H7 (cell line): ENCODE measurements around the gene UBA5. TPM values are rescaled to one million over a fixed set of nuclear protein-coding genes. Genes with fewer than 3 reads are reported as not detected.
A peak's percentile ranks its signal among the peaks of the same experiment; 100 is the strongest.

ENCODE experiments used
- DNase-seq: peaks from one replicate; pipeline ENCODE4 v3.0.0; 2012
- H3K27me3 ChIP-seq: 2 replicates; pipeline ENCODE4 v1.6.0; 2011; ENCODE audit warnings: mild to moderate bottlenecking, low read length; ENCODE audit not compliant: control insufficient read depth, insufficient read depth
- H3K36me3 ChIP-seq: replicated peaks from 2 replicates; pipeline ENCODE4 v1.5.1; 2011; ENCODE audit warnings: low read length; ENCODE audit not compliant: control insufficient read depth, insufficient read depth
- H3K4me3 ChIP-seq: 2 replicates; pipeline ENCODE4 v1.5.1; 2011; ENCODE audit warnings: low read depth, mild to moderate bottlenecking, control low read depth, low read length, moderate library complexity; ENCODE audit not compliant: insufficient read depth
- total RNA-seq: library from RNA; depleted of rRNA; stranded (reverse); fragments of >200 nt; shearing (Covaris generic); gene quantifications from 2 replicates; pipeline ENCODE4 v1.2.3, GENCODE V29; 2014; rRNA removed

Gene UBA5
- total RNA-seq, 1 experiment from 2014 or later: 26.9 TPM

DNA sequence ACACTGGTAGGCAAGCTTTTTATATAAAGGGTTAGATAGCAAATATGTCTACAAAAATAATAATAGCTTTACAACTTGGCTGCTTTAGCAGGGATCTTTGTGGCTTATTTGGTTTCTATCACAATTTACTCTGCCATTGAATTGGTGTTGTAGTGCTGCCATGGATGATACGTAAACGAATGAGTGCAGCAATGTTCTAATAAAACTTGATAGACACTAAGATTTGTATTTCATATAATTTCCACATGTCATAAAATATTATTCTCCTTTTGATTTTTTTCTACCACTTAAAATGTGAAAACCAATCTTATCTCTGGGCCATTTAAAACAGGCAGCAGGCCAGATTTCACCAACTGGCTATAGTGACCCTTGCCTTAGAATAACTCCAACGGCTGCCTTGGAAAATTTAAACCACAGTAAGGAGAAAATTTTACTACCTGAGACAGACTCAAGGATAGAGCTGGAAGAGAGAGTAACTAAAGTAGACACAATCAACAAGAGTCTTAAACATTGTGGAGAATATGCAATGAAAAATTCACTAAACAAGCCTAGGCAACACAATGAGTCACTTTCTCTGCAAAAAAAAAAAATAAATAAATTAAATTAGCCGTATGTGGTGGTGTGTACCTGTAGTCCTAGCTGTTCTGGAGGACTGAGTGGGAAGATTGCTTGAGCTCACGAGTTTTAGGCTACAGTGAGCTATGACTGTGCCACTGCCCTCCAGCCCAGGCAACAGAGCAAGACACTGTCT, 54.0 kb downstream of the UBA5 start:
- H3K4me3 ChIP-seq: no peak overlapping the region
- peaks cover 7% of the 10 kb centered on the region for H3K36me3 ChIP-seq
- no peaks in the 10 kb centered on the region for H3K27me3 ChIP-seq
- no peak for DNase-seq

DNA sequence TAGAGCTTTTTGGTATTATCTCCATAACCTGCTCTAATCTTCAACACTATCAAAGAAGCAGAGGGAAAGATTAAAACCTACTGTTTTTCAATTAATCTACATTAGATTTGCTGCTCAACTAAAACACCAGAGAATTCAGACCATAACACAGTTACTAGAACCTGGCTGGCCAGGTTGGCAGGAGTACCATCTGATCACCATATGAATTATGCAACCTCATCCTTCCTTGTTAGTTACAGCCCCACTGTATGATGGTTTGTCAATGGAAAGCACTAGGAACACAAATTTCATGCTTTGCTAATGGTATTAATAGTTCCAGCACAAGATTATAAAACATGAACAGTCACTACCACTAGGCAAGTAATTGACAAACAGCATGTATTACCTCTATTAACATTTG, 56.2 kb downstream of the UBA5 start:
- Histone ChIP-seq H3K27me3 (no peaks in the 10 kb centered on the region), H3K36me3 (peaks cover 4% of the 10 kb centered on the region), H3K4me3 (no peak overlapping the region)
- DNase-seq: no peak

DNA sequence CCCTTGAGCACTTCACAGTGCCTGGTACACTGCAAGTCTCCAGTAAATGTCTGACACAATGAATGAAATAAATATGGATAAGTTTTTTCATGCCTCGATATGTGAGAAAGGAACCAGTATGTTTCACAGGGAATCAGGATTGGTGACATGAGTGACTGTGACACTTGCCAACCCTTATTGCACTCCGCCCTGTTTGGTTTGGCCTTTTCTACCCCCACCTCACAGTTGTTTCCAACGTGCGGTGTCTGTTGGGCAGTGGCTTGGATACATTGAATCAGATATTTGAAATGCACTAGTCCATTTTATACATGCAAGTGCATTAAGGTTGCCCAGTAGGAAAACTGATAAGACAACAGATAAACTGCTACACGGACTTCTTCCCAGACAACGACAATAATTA, 60.1 kb downstream of the UBA5 start:
- Histone ChIP-seq H3K36me3 (peaks cover 4% of the 10 kb centered on the region), H3K4me3 (no peak overlapping the region), H3K27me3 (no peaks in the 10 kb centered on the region)
- no peak for DNase-seq

DNA sequence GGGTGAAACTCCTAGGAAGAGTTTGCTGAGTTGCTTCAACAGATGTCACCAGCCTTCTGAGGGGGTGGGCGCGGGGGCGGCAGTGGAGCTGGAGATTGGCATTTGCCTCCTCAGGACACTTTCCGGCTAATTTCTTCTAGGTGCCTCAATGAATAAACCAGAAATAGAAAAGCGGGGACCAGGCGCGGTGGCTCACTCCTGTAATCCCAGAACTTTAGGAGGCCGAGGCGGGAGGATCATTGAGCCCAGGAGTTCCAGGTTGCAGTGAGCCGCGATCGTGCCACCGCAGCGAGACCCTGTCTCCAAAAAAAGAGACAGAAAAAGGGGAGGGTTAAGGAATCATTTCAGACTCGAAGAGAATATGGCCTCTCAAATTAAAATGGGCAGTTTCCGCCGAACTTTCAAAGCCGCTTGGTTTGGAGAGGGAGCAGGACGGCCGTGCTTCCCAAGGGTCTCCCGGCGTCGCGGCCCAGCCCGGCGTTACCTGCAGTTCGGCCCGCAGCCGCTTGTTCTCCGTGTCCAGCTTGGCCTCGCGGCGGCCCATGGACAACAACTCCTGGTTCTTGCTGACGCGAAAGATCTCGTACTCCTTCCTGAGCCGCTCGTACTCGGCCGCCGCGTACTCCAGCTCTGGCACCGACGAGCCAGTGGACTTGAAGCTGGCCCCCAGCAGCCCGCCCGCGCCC, 61.5 kb downstream of the UBA5 start:
- Histone ChIP-seq H3K27me3 (no peaks in the 10 kb centered on the region), H3K4me3 (peak overlapping the region; percentile 66), H3K36me3 (peaks cover 3% of the 10 kb centered on the region)
- DNase-seq: no peak

DNA sequence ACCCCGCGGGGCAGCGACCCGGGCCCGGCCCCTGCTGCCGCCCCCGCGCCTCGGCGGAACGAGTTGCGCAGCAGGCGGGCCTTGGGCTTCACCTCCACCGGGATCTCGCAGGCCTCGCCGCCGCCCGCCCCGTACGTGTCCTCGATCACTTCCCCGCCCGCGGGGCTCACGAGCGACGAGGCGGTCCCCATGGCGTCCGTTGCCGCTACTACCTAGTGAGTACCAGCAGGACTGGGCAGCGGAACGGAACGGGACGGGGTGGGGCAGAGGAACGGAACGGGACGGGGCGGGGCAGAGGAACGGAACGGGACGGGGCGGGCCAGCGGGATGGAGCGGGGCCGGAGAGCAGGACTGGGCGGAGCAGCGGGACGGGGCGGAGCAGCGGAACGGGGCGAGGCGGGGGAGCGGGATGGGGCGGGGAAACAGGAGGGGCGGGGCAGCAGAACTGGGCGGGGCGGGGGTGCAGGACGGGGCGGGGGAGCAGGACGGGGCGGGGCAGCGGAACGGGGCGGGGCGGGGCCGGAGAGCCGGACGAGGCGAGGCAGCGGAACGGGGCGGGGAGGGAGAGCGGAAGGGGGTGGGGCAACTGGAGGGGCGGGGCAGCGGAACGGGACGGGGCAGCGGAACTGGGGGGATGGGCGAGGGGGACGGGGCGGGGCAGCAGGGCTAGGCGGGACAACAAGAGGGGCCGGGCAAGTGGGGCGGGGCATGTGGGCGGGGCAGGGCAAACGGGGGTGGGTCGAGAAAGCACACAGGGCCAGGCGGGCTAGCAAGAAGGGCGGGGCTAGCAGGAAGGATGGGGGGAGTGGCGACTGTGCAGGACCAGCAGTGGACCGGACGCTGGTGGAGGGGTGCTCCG, 62.3 kb downstream of the UBA5 start, which contains the start of gene NPHP3:
Gene NPHP3 (minus strand): TSS at position 245 of the 859 bp plus-strand sequence. CDS start 54 bp downstream, at position 191.
- Histone ChIP-seq H3K4me3 (peak within 1 kb of the TSS; percentile 77), H3K36me3 (peaks cover 2% of the 10 kb centered on the region; the same call in 1 of the 2 replicates), H3K27me3 (no peaks in the 10 kb centered on the region)
- DNase-seq: peak; percentile 98

DNA sequence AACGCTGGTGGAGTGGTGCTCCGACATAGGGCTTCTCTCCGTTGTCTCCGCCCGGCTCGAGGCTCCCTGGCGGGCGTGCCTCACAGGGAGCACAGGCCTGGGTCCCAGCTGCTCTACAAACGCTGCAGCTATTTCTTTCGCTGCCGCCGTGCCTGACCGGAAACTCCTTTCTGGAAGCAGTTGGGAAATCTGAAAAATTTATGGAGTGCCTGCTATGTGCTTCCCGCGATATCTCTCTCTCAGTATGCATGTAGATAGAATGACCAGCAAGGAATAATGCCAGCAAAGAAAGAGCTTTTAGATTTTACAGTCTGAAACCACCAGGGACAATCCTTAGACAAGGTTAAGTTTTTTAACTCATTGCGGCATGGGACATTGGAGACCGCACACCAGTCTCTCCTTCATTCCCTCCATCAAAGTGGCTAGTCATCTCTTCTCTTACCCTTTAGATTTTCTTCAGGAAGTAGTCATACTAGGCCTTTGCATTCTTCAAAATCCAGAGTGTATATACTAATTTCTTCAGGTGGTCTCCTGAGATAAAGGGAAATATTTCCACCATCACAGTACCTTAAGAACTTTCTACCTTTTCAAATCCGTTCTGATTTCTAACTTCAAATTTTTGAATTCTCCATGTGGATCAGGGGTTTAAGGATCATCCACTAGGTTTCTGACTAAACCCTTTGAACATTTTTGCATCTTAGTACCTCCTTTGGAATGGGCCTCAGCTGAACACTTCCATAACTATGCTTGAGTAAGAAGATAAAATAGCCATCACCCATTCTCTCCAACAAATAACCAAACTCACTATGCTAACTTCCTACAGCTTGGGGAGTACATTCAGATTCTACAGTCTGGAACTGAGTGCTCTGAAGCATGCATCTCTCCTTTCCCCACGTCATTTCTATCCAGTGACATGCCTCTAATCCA, 63.2 kb downstream of the UBA5 start:
- H3K27me3 ChIP-seq: no peaks in the 10 kb centered on the region
- DNase-seq: no peak
- peaks cover 2% of the 10 kb centered on the region; the same call in 1 of the 2 replicates for H3K36me3 ChIP-seq
- H3K4me3 ChIP-seq: peak overlapping the region; percentile 77

DNA sequence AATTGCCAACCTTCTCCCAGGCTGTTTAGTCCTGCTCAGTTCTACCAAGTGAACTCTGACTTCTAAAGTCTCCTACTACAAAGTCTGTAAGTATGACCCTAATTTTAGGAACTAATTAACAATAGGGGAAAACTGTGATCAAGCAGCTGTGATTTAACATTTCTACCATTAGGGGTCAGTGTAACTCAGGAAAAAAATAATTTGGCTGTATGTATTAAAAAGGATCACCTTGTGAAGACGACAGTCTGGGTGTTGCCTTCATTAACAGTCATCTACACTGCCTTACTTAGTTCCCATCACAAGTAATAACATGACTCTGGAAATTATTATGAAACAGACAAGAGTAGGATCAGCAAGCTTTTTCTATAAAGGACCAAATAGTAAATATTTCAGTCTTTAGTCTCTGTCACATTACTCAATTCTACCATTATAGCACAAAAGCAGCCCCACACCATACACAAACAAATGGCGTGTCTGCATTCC, 66.3 kb downstream of the UBA5 start:
- peak; percentile 46 for DNase-seq
- no peak overlapping the region for H3K4me3 ChIP-seq
- no peaks in the 10 kb centered on the region for H3K27me3 ChIP-seq
- no peaks in the 10 kb centered on the region for H3K36me3 ChIP-seq

Other genes starting within 250 kb of the UBA5 start
- gene DNAJC13, start 242.8 kb upstream of the UBA5 start, total RNA-seq: 17.1 and 22.7 TPM in 2 replicates
- gene ACKR4, start 63.1 kb upstream of the UBA5 start, total RNA-seq: not detected in 2 replicates
- gene ACAD11, start 520 bp upstream of the UBA5 start, total RNA-seq: 7.2 and 11.8 TPM in 2 replicates
- gene NPHP3, start 62.1 kb downstream of the UBA5 start, total RNA-seq: 8.1 and 15.6 TPM in 2 replicates